Articular chondrocyte of knee joint (primary cell): ENCODE results near the gene FKBP3. TPM values are rescaled to one million over a fixed set of nuclear protein-coding genes. Genes with fewer than 3 reads are reported as not detected.

Experiments used
- small RNA-seq: library from RNA; depleted of rRNA; stranded (forward); fragments of <200 nt; gene quantifications from one replicate; pipeline ENCODE3, GENCODE V24; 2012
- total RNA-seq: library from RNA; depleted of rRNA; stranded (reverse); fragments of >200 nt; gene quantifications from 2 replicates; pipeline ENCODE4 v1.2.3, GENCODE V29; 2012

FKBP3 gene
- 33.9 and 36.8 TPM in 2 replicates for total RNA-seq

GRCh38 chr14:45134051-45134958 is at the start of gene FKBP3:
Gene FKBP3, minus strand, starts transcription at chr14:45134481. Its CDS starts 25 bp downstream, at chr14:45134456.

GRCh38 chr14:45135659-45136395 is 1.5 kb upstream of the FKBP3 start, which contains the start of gene FANCM:
Gene FANCM, plus strand, starts transcription at chr14:45135930. Its CDS starts 102 bp downstream, at chr14:45136032.

GRCh38 chr14:45083976-45084722 is 50.1 kb downstream of the FKBP3 start, which contains the start of gene PRPF39:
Gene PRPF39, plus strand, starts transcription at chr14:45084116. Its CDS starts 11,124 bp downstream, at chr14:45095240.

Small RNA genes within 50 kb of the gene (small RNA-seq; reads per million reads assigned to genes)
- gene RF00151: not detected
- gene SNORD127: 3,820 reads per million, percentile 100 among the genes with 10 or more reads in this experiment

Other genes with a start within 250 kb of the FKBP3 start
- gene KLHL28, start 172.5 kb downstream of the FKBP3 start, total RNA-seq: 12.3 and 13.3 TPM in 2 replicates
- gene TOGARAM1, start 172.3 kb downstream of the FKBP3 start, total RNA-seq: 26.3 and 26.8 TPM in 2 replicates
- 31.7 and 33.2 TPM in 2 replicates for gene PRPF39, start 50.4 kb downstream of the FKBP3 start, total RNA-seq
- gene FANCM, start 1.4 kb upstream of the FKBP3 start, total RNA-seq: 9.3 and 10.2 TPM in 2 replicates
- gene MIS18BP1, start 118.7 kb upstream of the FKBP3 start, total RNA-seq: 37.6 and 40.9 TPM in 2 replicates